Sigmoid colon (tissue), 7 donors: ENCODE data around the gene TRIM33. TPM values are rescaled to one million over a fixed set of nuclear protein-coding genes. Genes with fewer than 3 reads are reported as not detected.
"Not testable (repeated sequence)": the region's sequence is repeated elsewhere in the genome, so short reads cannot be mapped to it uniquely, and the experiment has no call there.

ENCODE experiments used
- DNase-seq: peaks from one replicate; pipeline ENCODE4 v3.0.0-alpha.2; 2019
- H3K27ac ChIP-seq, 4 donors: fragments of 200-600 bp; sonication (generic); one replicate each; pipeline ENCODE4 v1.5.1; 2016 to 2019; ENCODE audit warnings: mild to moderate bottlenecking in 1 of 4
- H3K27me3 ChIP-seq, 3 donors: fragments of 200-600 bp; sonication (generic); one replicate each; pipeline ENCODE4 v1.5.1; 2019; ENCODE audit warnings: mild to moderate bottlenecking in 1 of 3
- H3K36me3 ChIP-seq, 4 donors: fragments of 200-600 bp; sonication (generic); one replicate each; pipeline ENCODE4 v1.5.1; 2016 to 2019
- H3K4me1 ChIP-seq, 4 donors: fragments of 200-600 bp; sonication (generic); one replicate each; pipeline ENCODE4 v1.5.1; 2017 to 2019
- H3K4me3 ChIP-seq, 4 donors: fragments of 200-600 bp; sonication (generic); one replicate each; pipeline ENCODE4 v1.5.1; 2017 to 2019; ENCODE audit warnings: mild to moderate bottlenecking in 2 of 4, moderate library complexity in 1 of 4
- H3K9me3 ChIP-seq, 4 donors: fragments of 200-600 bp in 3 of 4; sonication (generic) in 3 of 4; one replicate each; pipeline versions ENCODE4 v1.5.1 to v1.6.1; 2013 to 2019
- CTCF ChIP-seq, 4 experiments: fragments of 450-650 bp in 3 of 4; fragments of 200-600 bp in 1 of 4; IDR thresholded peaks; one replicate each; pipeline ENCODE4 v1.5.1; 2016 to 2019; ENCODE audit warnings: antibody characterized with exemption in 4 of 4, mild to moderate bottlenecking in 3 of 4, moderate library complexity in 2 of 4
- EP300 ChIP-seq, 4 donors: sonication (generic); formaldehyde crosslinking; IDR thresholded peaks; one replicate each; pipeline ENCODE4 v1.6.1; 2017; ENCODE audit warnings: antibody characterized with exemption in 4 of 4
- POLR2A ChIP-seq, 2 donors: fragments of 450-650 bp; IDR thresholded peaks; one replicate each; pipeline ENCODE4 v1.6.1; 2016; ENCODE audit warnings: antibody characterized with exemption in 2 of 2, mild to moderate bottlenecking in 2 of 2, moderate library complexity in 2 of 2
- POLR2AphosphoS5 ChIP-seq, 4 donors: sonication (generic); formaldehyde crosslinking; IDR thresholded peaks; one replicate each; pipeline ENCODE4 v1.6.1; 2017; ENCODE audit warnings: antibody characterized with exemption in 4 of 4
- WGBS, 2 donors: extraction: QIAGEN DNeasy Blood & Tissue Kit; methylation state at CpG; one replicate each; pipeline ENCODE4 v1.1.7; 2013; 5-methylcytosine and 5-hydroxymethylcytosine counted together
- intact Hi-C: fragments of 100-400 bp; cut with DNase I; formaldehyde crosslinking; loops from one replicate; pipeline ENCODE4 v1.15.1; 2023
- polyA plus RNA-seq, 3 donors: library from polyadenylated mRNA; stranded (reverse); fragments of 200-250 nt; gene quantifications; one replicate each; pipeline ENCODE4 v1.2.3, GENCODE V29; 2013
- total RNA-seq, 4 donors: library from RNA; depleted of rRNA; stranded (reverse); fragments of >200 nt; gene quantifications; one replicate each; pipeline ENCODE4 v1.1.0, GENCODE V29; 2016
- donor health status: healthy with polysubstance abuse.
- donor health status: Bipolar disorder and iron deficiency.
- donor health status: healthy.

Gene TRIM33
- total and polyA plus RNA-seq, 7 donors, result 4.6 to 42.0 (median 38.7) TPM

GRCh38 chr1:114367810-114368209 lies 143.2 kb downstream of the TRIM33 start:
- intact Hi-C loops, result no loop called here
- TF ChIP-seq CTCF (IDR thresholded peaks at IDR 0.05), result no peak
- no peak for TF ChIP-seq POLR2AphosphoS5 (IDR thresholded peaks at IDR 0.05)
- no peak for TF ChIP-seq EP300 (IDR thresholded peaks at IDR 0.05)
- no peak for TF ChIP-seq POLR2A (IDR thresholded peaks at IDR 0.05)
- no peaks in the 10 kb centered on the region for H3K36me3 ChIP-seq
- peaks cover 0 to 43% (median 34%) of the 10 kb centered on the region in 4 donors for H3K4me1 ChIP-seq
- no peaks in the 10 kb centered on the region for H3K27me3 ChIP-seq
- no peak for DNase-seq
- no peak overlapping the region for H3K4me3 ChIP-seq
- WGBS, 2 donors, result 80 to 82% methylated on average over 2 of the region's 2 CpGs
- peak overlapping the region in 2 of 4 donors; percentile 22 to 82 for H3K27ac ChIP-seq
- peaks cover 0 to 18% (median under 1%) of the 10 kb centered on the region in 4 donors for H3K9me3 ChIP-seq

- DNase-seq, H3K4me1 ChIP-seq, H3K36me3 ChIP-seq, H3K27me3 ChIP-seq, H3K4me3 ChIP-seq, H3K27ac ChIP-seq, intact Hi-C loops: not testable (repeated sequence)
- 83 to 93% methylated on average over 2 of the region's 2 CpGs for WGBS, 2 donors
- peaks cover 0 to 29% (median 1%) of the 10 kb centered on the region in 4 donors for H3K9me3 ChIP-seq
These were observed 147.8 kb downstream of the TRIM33 start for GRCh38 chr1:114363230-114363629.

- Histone ChIP-seq H3K36me3 (no peaks in the 10 kb centered on the region), H3K27ac (no peak overlapping the region), H3K4me3 (no peak overlapping the region), H3K27me3 (no peaks in the 10 kb centered on the region), H3K9me3 (peaks cover 0 to 26% (median 1%) of the 10 kb centered on the region in 4 donors), H3K4me1 (no peaks in the 10 kb centered on the region)
- WGBS, 2 donors, result 43 to 72% methylated on average over 1 of the region's 1 CpG
- intact Hi-C loops, result no loop called here
- DNase-seq, result no peak
- no peak for TF ChIP-seq EP300 (IDR thresholded peaks at IDR 0.05)
- no peak for TF ChIP-seq POLR2AphosphoS5 (IDR thresholded peaks at IDR 0.05)
- no peak for TF ChIP-seq POLR2A (IDR thresholded peaks at IDR 0.05)
- TF ChIP-seq CTCF (IDR thresholded peaks at IDR 0.05), result no peak
These were observed 151.2 kb downstream of the TRIM33 start for GRCh38 chr1:114359791-114360190.

GRCh38 chr1:114355240-114355639 lies 155.8 kb downstream of the TRIM33 start:
- Histone ChIP-seq H3K27me3 (no peaks in the 10 kb centered on the region), H3K36me3 (no peaks in the 10 kb centered on the region), H3K4me3 (no peak overlapping the region), H3K9me3 (no peaks in the 10 kb centered on the region), H3K4me1 (peaks cover 0 to 17% (median 15%) of the 10 kb centered on the region in 4 donors), H3K27ac (no peak overlapping the region)
- 92 to 96% methylated on average over 3 of the region's 3 CpGs for WGBS, 2 donors
- TF ChIP-seq POLR2AphosphoS5 (IDR thresholded peaks at IDR 0.05) (no peak), CTCF (IDR thresholded peaks at IDR 0.05) (no peak), POLR2A (IDR thresholded peaks at IDR 0.05) (no peak), EP300 (IDR thresholded peaks at IDR 0.05) (no peak)
- DNase-seq, result no peak
- intact Hi-C loops, result no loop called here

GRCh38 chr1:114353262-114353661 lies 157.7 kb downstream of the TRIM33 start:
- intact Hi-C loops, result no loop called here
- peak; percentile 89 for DNase-seq
- no peaks in the 10 kb centered on the region for H3K9me3 ChIP-seq
- H3K4me1 ChIP-seq, result peaks cover 0 to 17% (median 15%) of the 10 kb centered on the region in 4 donors
- TF ChIP-seq CTCF (IDR thresholded peaks at IDR 0.05) (no peak), POLR2AphosphoS5 (IDR thresholded peaks at IDR 0.05) (peak in 3 of 4 donors; percentile 15 to 28 (median 24))
- WGBS, 2 donors, result 31 to 49% methylated on average over 4 of the region's 4 CpGs
- no peaks in the 10 kb centered on the region for H3K36me3 ChIP-seq
- peak overlapping the region in 3 of 4 donors; percentile 48 to 61 (median 48) for H3K27ac ChIP-seq
- H3K4me3 ChIP-seq, result no peak overlapping the region
- no peaks in the 10 kb centered on the region for H3K27me3 ChIP-seq
